IPS-20b (cell line): ENCODE data around the gene EIF4A3.

Experiments used
- H3K27ac ChIP-seq: one replicate; pipeline ENCODE4 v1.5.1; 2013; ENCODE audit warnings: low read length
- H3K27me3 ChIP-seq: 2 replicates; pipeline ENCODE4 v1.6.1; 2013; ENCODE audit warnings: mild to moderate bottlenecking, low read length, inconsistent platforms; ENCODE audit not compliant: insufficient read depth
- H3K36me3 ChIP-seq: 2 replicates; pipeline ENCODE4 v1.6.1; 2013; ENCODE audit warnings: low read depth, mild to moderate bottlenecking, inconsistent platforms, low read length, moderate library complexity; ENCODE audit not compliant: insufficient read depth
- H3K4me1 ChIP-seq: 2 replicates; pipeline ENCODE4 v1.6.1; 2013; ENCODE audit warnings: mild to moderate bottlenecking, control low read depth, inconsistent platforms, low read length, moderate library complexity; ENCODE audit not compliant: insufficient read depth
- H3K4me3 ChIP-seq: 2 replicates; pipeline ENCODE4 v1.5.1; 2013; ENCODE audit warnings: mild to moderate bottlenecking, low read length, inconsistent platforms
- H3K9ac ChIP-seq: 2 replicates; pipeline ENCODE4 v1.6.1; 2013; ENCODE audit warnings: low read depth, mild to moderate bottlenecking, inconsistent platforms, low read length, moderate library complexity
- H3K9me3 ChIP-seq: 2 replicates; pipeline ENCODE4 v1.6.1; 2013; ENCODE audit warnings: mild to moderate bottlenecking, low read depth, low read length, inconsistent platforms; ENCODE audit not compliant: insufficient read depth

Gene EIF4A3

DNA sequence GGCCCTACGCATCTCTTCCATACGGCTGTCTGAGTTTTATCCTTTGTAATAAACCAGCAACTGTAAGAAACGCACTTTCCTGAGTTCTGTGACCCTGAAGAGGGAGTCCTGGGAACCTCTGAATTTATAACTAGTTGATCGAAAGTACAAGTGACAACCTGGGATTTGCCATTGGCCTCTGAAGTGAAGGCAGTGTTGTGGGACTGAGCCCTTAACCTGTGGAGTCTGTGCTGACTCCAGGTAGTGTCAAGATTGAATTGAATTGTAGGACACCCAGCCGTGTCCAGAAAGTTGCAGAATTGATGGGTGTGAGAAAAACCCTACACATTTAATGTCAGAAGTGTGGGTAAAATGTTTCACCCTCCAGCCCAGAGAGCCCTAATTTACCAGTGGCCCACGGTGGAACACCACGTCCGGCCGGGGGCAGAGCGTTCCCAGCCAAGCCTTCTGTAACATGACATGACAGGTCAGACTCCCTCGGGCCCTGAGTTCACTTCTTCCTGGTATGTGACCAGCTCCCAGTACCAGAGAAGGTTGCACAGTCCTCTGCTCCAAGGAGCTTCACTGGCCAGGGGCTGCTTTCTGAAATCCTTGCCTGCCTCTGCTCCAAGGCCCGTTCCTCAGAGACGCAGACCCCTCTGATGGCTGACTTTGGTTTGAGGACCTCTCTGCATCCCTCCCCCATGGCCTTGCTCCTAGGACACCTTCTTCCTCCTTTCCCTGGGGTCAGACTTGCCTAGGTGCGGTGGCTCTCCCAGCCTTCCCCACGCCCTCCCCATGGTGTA, 44.1 kb downstream of the EIF4A3 start:
- H3K36me3 ChIP-seq, result no peaks in the 10 kb centered on the region
- no peaks in the 10 kb centered on the region for H3K9me3 ChIP-seq
- peak overlapping the region; percentile 80 for H3K4me3 ChIP-seq
- H3K4me1 ChIP-seq, result peaks cover 8% of the 10 kb centered on the region; the same call in 1 of the 2 replicates
- peaks cover 21% of the 10 kb centered on the region for H3K27me3 ChIP-seq
- H3K27ac ChIP-seq, result no peak overlapping the region
- peak overlapping the region; percentile 88 for H3K9ac ChIP-seq

- H3K27me3 ChIP-seq, result peaks cover 21% of the 10 kb centered on the region
- no peaks in the 10 kb centered on the region for H3K36me3 ChIP-seq
- peak overlapping the region; percentile 14 for H3K27ac ChIP-seq
- peak overlapping the region; percentile 88 for H3K9ac ChIP-seq
- no peaks in the 10 kb centered on the region for H3K9me3 ChIP-seq
- peaks cover 8% of the 10 kb centered on the region; the same call in 1 of the 2 replicates for H3K4me1 ChIP-seq
- peak overlapping the region; percentile 80 for H3K4me3 ChIP-seq
These were observed 44.8 kb downstream of the EIF4A3 start for GRCh38 chr17:80101946-80102663.

GRCh38 chr17:80101011-80101945, 45.6 kb downstream of the EIF4A3 start, which contains the start of gene GAA:
TSS of gene GAA (plus strand) at chr17:80101581. CDS start at chr17:80104587, 3,006 bp downstream.
- H3K4me3 ChIP-seq, result peak within 1 kb of the TSS; percentile 80
- peaks cover 21% of the 10 kb centered on the region for H3K27me3 ChIP-seq
- H3K27ac ChIP-seq, result peak within 1 kb of the TSS; percentile 24
- no peaks in the 10 kb centered on the region for H3K36me3 ChIP-seq
- H3K9me3 ChIP-seq, result no peaks in the 10 kb centered on the region
- H3K4me1 ChIP-seq, result peaks cover 8% of the 10 kb centered on the region; the same call in 1 of the 2 replicates
- H3K9ac ChIP-seq, result peak within 1 kb of the TSS; percentile 88

- H3K27ac ChIP-seq, result no peak overlapping the region
- H3K36me3 ChIP-seq, result no peaks in the 10 kb centered on the region
- H3K4me3 ChIP-seq, result no peak overlapping the region
- H3K9ac ChIP-seq, result no peak overlapping the region
- H3K4me1 ChIP-seq, result peaks cover 8% of the 10 kb centered on the region; the same call in 1 of the 2 replicates
- H3K27me3 ChIP-seq, result peaks cover 21% of the 10 kb centered on the region
- no peaks in the 10 kb centered on the region for H3K9me3 ChIP-seq
These were observed 46.9 kb downstream of the EIF4A3 start for GRCh38 chr17:80100035-80100323.

GRCh38 chr17:80099291-80100034, 47.5 kb downstream of the EIF4A3 start:
- H3K4me3 ChIP-seq, result no peak overlapping the region
- no peaks in the 10 kb centered on the region for H3K9me3 ChIP-seq
- H3K27me3 ChIP-seq, result peaks cover 21% of the 10 kb centered on the region
- no peaks in the 10 kb centered on the region for H3K36me3 ChIP-seq
- H3K27ac ChIP-seq, result no peak overlapping the region
- peaks cover 8% of the 10 kb centered on the region; the same call in 1 of the 2 replicates for H3K4me1 ChIP-seq
- no peak overlapping the region for H3K9ac ChIP-seq

DNA sequence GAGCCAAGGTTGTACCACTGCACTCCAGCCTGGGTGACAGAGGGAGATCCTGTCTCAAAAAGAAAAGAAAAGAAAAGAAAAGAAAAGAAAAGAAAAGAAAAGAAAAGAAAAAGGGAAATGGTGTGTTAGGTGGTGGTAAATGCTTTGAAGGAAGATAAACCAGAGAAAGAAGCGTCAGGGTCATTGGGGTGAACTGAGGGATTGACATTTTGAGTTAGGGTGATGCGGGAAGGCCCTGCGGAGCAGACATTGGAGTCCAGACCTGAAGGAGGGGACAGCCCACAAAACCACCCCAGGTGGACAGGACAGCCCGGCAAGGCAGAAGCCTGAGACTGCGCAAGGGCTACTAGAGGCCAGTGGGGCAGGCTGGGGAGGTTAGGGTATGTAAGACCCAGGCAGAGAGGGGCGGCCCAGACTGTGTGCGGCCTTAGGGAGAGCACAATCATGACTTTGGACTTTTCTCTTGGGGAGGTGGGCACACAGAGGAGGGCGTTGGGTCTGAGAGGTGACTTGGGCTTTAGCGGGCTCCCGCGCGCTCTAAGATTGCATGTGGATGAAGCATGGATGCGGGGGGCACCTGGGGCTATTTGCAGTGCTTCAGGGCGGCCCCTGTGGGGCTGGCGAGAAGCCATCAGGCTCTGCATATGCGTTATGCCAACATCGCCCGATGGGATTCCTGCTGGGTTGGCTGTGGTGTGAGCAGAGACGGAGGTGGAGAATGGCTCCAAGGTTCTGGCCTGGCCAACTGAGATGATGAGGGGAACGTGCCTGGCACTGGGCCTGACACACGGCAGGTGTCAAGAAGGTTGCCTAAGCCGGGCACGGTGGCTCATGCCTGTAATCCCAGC, 48.9 kb downstream of the EIF4A3 start:
- no peak overlapping the region for H3K4me3 ChIP-seq
- H3K27ac ChIP-seq, result no peak overlapping the region

DNA sequence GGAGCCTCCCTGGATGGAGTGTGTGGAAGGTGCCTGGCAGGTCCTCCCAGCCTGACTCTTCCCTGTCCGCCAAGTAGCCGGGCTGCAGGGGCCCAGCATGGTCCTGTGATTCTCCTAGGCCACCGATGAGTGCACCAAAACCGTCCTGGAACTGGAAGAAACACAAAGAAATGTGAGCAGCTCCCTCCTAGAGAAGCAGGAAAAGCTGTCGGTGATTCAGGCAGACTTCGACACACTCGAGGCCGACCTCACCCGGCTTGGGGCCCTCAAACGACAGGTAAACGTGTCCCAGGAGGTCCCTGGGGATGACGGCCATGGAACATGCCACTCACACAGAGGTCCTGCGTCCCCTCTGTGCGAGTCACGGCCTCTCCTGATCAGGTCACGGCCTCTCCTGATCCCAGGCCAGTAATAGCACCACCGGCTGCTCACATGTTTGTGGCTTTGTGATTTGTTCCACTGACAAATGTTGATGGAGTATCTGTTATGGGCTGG, 49.8 kb downstream of the EIF4A3 start:
- H3K27me3 ChIP-seq, result peaks cover 15% of the 10 kb centered on the region
- no peaks in the 10 kb centered on the region for H3K9me3 ChIP-seq
- H3K36me3 ChIP-seq, result no peaks in the 10 kb centered on the region
- H3K27ac ChIP-seq, result no peak overlapping the region
- no peak overlapping the region for H3K9ac ChIP-seq
- H3K4me3 ChIP-seq, result no peak overlapping the region
- H3K4me1 ChIP-seq, result peaks cover 2% of the 10 kb centered on the region; the same call in 1 of the 2 replicates

More for the DNA sequence above, 48.9 kb downstream of the EIF4A3 start:
- Histone ChIP-seq H3K9me3 (no peaks in the 10 kb centered on the region), H3K36me3 (no peaks in the 10 kb centered on the region), H3K9ac (no peak overlapping the region), H3K4me1 (peaks cover 8% of the 10 kb centered on the region; the same call in 1 of the 2 replicates), H3K27me3 (peaks cover 21% of the 10 kb centered on the region)

DNA sequence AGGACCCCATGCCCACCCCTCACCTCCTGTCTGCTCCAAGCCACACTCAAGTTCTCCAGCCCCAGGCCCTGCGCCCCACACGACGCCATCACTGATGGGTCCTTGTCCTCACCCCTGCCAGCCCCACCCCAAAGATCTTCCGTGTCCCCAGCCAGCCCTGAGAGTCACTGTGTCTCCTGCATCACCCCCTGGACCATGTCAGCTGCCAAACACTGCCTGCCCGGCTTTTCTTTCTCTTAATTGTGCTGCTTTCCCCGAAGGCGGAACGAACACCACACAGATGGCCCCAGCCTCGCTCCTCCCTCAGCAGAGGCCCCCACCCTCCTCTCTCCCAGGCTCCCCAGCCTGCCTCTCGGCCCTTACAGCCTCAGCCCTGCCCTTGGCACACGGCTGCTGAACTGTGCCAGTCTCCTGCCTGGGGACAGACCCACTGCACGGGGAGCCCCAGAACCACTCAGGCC, 50.3 kb downstream of the EIF4A3 start:
- Histone ChIP-seq H3K27me3 (peaks cover 12% of the 10 kb centered on the region), H3K27ac (no peak overlapping the region), H3K9ac (no peak overlapping the region), H3K4me3 (no peak overlapping the region), H3K36me3 (no peaks in the 10 kb centered on the region), H3K4me1 (no peaks in the 10 kb centered on the region), H3K9me3 (no peaks in the 10 kb centered on the region)

GRCh38 chr17:80095844-80096475, 51.0 kb downstream of the EIF4A3 start:
- Histone ChIP-seq H3K4me3 (no peak overlapping the region), H3K9ac (no peak overlapping the region), H3K4me1 (no peaks in the 10 kb centered on the region), H3K27ac (no peak overlapping the region), H3K27me3 (peaks cover 12% of the 10 kb centered on the region), H3K9me3 (no peaks in the 10 kb centered on the region), H3K36me3 (no peaks in the 10 kb centered on the region)
